Mucosa of stomach (tissue), 1 donor: ENCODE data around the gene RECK.

ENCODE experiments used
- H3K27me3 ChIP-seq: one replicate; pipeline ENCODE4 v1.7.0; 2013; ENCODE audit warnings: mild to moderate bottlenecking, low read length; ENCODE audit not compliant: control insufficient read depth, insufficient read depth
- H3K36me3 ChIP-seq: one replicate; pipeline ENCODE4 v1.7.0; 2013; ENCODE audit warnings: low read length; ENCODE audit not compliant: control insufficient read depth, insufficient read depth
- H3K4me1 ChIP-seq: one replicate; pipeline ENCODE4 v1.7.0; 2013; ENCODE audit warnings: mild to moderate bottlenecking, low read length; ENCODE audit not compliant: control insufficient read depth, insufficient read depth
- H3K4me3 ChIP-seq: one replicate; pipeline ENCODE4 v1.7.0; 2013; ENCODE audit warnings: low read length
- H3K9ac ChIP-seq: one replicate; pipeline ENCODE4 v1.7.0; 2013; ENCODE audit warnings: mild to moderate bottlenecking, low read length, moderate library complexity
- H3K9me3 ChIP-seq: one replicate; pipeline ENCODE4 v1.7.0; 2013; ENCODE audit warnings: mild to moderate bottlenecking, low read length, moderate library complexity; ENCODE audit not compliant: control insufficient read depth
- donor health status: Pancreatic carcinoma.

RECK gene

GRCh38 chr9:36007316-36007708 is 29.4 kb upstream of the RECK start:
- Histone ChIP-seq H3K36me3 (no peaks in the 10 kb centered on the region), H3K9ac (no peak overlapping the region), H3K9me3 (no peaks in the 10 kb centered on the region), H3K4me3 (no peak overlapping the region), H3K4me1 (peaks cover 28% of the 10 kb centered on the region), H3K27me3 (no peaks in the 10 kb centered on the region)

GRCh38 chr9:36007852-36008251 is 28.9 kb upstream of the RECK start:
- peaks cover 28% of the 10 kb centered on the region for H3K4me1 ChIP-seq
- H3K36me3 ChIP-seq: no peaks in the 10 kb centered on the region
- H3K9me3 ChIP-seq: no peaks in the 10 kb centered on the region
- H3K4me3 ChIP-seq: no peak overlapping the region
- H3K27me3 ChIP-seq: no peaks in the 10 kb centered on the region
- H3K9ac ChIP-seq: no peak overlapping the region

- Histone ChIP-seq H3K36me3 (no peaks in the 10 kb centered on the region), H3K4me1 (peaks cover 28% of the 10 kb centered on the region), H3K27me3 (no peaks in the 10 kb centered on the region), H3K4me3 (no peak overlapping the region), H3K9ac (no peak overlapping the region), H3K9me3 (no peaks in the 10 kb centered on the region)
Measured at GRCh38 chr9:36008774-36009300, 27.9 kb upstream of the RECK start.

- Histone ChIP-seq H3K36me3 (no peaks in the 10 kb centered on the region), H3K4me3 (no peak overlapping the region), H3K27me3 (peaks cover 4% of the 10 kb centered on the region), H3K9me3 (no peaks in the 10 kb centered on the region), H3K9ac (no peak overlapping the region), H3K4me1 (peaks cover 23% of the 10 kb centered on the region)
Measured at GRCh38 chr9:36011379-36011778, 25.3 kb upstream of the RECK start.

- no peaks in the 10 kb centered on the region for H3K4me1 ChIP-seq
- no peak overlapping the region for H3K9ac ChIP-seq
- H3K9me3 ChIP-seq: no peaks in the 10 kb centered on the region
- peaks cover 7% of the 10 kb centered on the region for H3K27me3 ChIP-seq
- H3K4me3 ChIP-seq: no peak overlapping the region
- no peaks in the 10 kb centered on the region for H3K36me3 ChIP-seq
Measured at GRCh38 chr9:36017278-36017677, 19.4 kb upstream of the RECK start.

GRCh38 chr9:36018129-36018528 is 18.6 kb upstream of the RECK start:
- H3K9ac ChIP-seq: no peak overlapping the region
- H3K36me3 ChIP-seq: no peaks in the 10 kb centered on the region
- H3K4me1 ChIP-seq: peaks cover under 1% of the 10 kb centered on the region
- H3K27me3 ChIP-seq: peaks cover 7% of the 10 kb centered on the region
- H3K4me3 ChIP-seq: no peak overlapping the region
- H3K9me3 ChIP-seq: no peaks in the 10 kb centered on the region

- Histone ChIP-seq H3K9ac (no peak overlapping the region), H3K4me3 (no peak overlapping the region), H3K36me3 (no peaks in the 10 kb centered on the region), H3K4me1 (peaks cover 4% of the 10 kb centered on the region), H3K9me3 (no peaks in the 10 kb centered on the region), H3K27me3 (peaks cover 7% of the 10 kb centered on the region)
Measured at GRCh38 chr9:36018891-36019720, 17.6 kb upstream of the RECK start.

- Histone ChIP-seq H3K4me3 (no peak overlapping the region), H3K9me3 (no peaks in the 10 kb centered on the region), H3K36me3 (no peaks in the 10 kb centered on the region), H3K9ac (no peak overlapping the region), H3K4me1 (peaks cover 4% of the 10 kb centered on the region), H3K27me3 (peaks cover 3% of the 10 kb centered on the region)
Measured at GRCh38 chr9:36021968-36022367, 14.7 kb upstream of the RECK start.

GRCh38 chr9:36023260-36024048 is 13.3 kb upstream of the RECK start:
- no peaks in the 10 kb centered on the region for H3K36me3 ChIP-seq
- peaks cover 4% of the 10 kb centered on the region for H3K4me1 ChIP-seq
- no peak overlapping the region for H3K9ac ChIP-seq
- H3K27me3 ChIP-seq: peaks cover 3% of the 10 kb centered on the region
- no peaks in the 10 kb centered on the region for H3K9me3 ChIP-seq
- no peak overlapping the region for H3K4me3 ChIP-seq

- Histone ChIP-seq H3K27me3 (peaks cover 3% of the 10 kb centered on the region), H3K36me3 (no peaks in the 10 kb centered on the region), H3K9me3 (no peaks in the 10 kb centered on the region), H3K4me1 (peaks cover 4% of the 10 kb centered on the region), H3K4me3 (no peak overlapping the region), H3K9ac (no peak overlapping the region)
Measured at GRCh38 chr9:36025746-36026145, 11.0 kb upstream of the RECK start.

GRCh38 chr9:36029202-36029601 is 7.5 kb upstream of the RECK start:
- Histone ChIP-seq H3K27me3 (no peaks in the 10 kb centered on the region), H3K4me3 (no peak overlapping the region), H3K4me1 (no peaks in the 10 kb centered on the region)

More at GRCh38 chr9:36029202-36029601, 7.5 kb upstream of the RECK start:
- H3K36me3 ChIP-seq: no peaks in the 10 kb centered on the region
- no peaks in the 10 kb centered on the region for H3K9me3 ChIP-seq
- no peak overlapping the region for H3K9ac ChIP-seq
